GM21528 (cell line): ENCODE data around the gene ANGPTL3.
"Not testable (repeated sequence)": the region's sequence is repeated elsewhere in the genome, so short reads cannot be mapped to it uniquely, and the experiment has no call there.

Experiments used
- ATAC-seq: cut with Tn5 transposase; IDR thresholded peaks from one replicate; pipeline ENCODE4 v1.9.1; 2021; ENCODE audit warnings: mild to moderate bottlenecking, moderate library complexity; ENCODE audit not compliant: unreplicated experiment, low FRiP score

Gene ANGPTL3

GRCh38 chr1:62597281-62597680 is at the start of gene ANGPTL3:
Gene ANGPTL3, plus strand, starts transcription at chr1:62597520. Its CDS starts 47 bp downstream, at chr1:62597567.
- no peak for ATAC-seq

DNA sequence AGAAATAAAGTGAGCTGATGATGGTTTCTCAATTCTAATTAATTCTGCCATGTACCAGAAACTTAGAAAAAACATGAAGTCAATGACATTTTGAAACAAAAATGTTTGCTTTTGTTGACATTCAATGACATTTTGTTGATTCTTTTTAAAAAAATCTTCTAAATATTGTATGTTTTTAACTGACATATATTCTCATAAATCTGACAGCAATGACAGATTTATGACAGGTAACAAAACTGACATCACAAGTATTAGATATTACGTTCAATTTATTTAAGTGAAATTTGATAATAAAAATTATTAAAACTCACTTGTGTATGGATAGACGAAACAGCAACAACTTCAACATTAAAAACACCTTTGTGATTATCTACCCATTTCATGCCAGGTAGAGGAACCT is 36.0 kb upstream of the ANGPTL3 start:
- no peak for ATAC-seq

- not testable (repeated sequence) for ATAC-seq
Measured at GRCh38 chr1:62567182-62567581, 30.1 kb upstream of the ANGPTL3 start.

DNA sequence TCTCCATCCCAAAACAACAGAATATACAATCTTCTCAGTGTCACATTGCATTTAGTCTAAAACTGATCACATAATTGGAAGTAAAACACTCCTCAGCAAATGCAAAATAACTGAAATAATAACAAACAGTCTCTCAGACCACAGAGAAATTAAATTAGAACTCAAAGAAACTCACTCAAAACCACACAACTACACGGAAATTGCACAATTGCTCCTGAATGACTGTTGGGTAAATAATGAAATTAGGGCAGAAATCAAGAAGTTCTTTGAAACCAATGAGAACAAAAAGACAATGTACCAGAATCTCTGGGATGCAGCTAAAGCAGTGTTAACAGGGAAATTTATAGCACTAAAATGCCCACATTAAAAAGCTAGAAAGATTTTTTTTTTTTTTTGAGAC is 29.4 kb upstream of the ANGPTL3 start:
- not testable (repeated sequence) for ATAC-seq

DNA sequence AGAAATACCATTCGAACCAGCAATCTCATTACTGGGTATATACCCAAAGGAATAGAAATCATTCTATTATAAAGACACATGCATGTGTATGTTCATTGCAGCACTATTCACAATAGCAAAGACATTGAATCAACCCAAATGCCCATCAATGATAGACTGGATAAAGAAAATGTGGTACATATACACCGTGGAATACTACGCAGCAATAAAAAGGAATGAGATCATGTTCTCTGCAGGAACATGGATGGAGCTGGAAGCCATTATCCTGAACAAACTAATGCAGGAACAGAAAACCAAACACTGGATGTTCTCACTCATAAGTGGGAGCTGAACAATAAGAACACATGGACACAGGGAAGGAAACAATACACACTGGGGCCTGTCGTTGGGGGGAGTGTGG is 25.8 kb upstream of the ANGPTL3 start:
- ATAC-seq, result not testable (repeated sequence)

GRCh38 chr1:62572476-62572875 is 24.8 kb upstream of the ANGPTL3 start:
- ATAC-seq, result no peak

DNA sequence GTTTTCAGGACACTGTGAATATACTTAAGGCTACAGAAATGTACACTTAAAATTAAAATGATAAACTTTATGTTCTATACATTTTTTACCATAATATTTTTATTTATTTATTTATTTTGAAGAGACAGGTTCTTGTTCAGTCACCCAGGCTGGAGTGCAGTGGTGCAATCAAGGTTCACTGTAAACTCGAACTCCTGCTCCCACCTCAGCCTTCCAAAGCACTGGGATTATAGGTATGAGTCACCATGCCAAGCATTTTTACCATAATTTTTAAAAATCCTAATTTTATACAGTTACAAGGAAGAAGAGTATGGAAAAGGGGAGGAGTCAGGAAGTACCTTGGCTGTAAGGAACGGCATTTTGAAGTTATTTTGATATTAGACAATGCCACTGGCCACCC is 23.6 kb upstream of the ANGPTL3 start:
- no peak for ATAC-seq

DNA sequence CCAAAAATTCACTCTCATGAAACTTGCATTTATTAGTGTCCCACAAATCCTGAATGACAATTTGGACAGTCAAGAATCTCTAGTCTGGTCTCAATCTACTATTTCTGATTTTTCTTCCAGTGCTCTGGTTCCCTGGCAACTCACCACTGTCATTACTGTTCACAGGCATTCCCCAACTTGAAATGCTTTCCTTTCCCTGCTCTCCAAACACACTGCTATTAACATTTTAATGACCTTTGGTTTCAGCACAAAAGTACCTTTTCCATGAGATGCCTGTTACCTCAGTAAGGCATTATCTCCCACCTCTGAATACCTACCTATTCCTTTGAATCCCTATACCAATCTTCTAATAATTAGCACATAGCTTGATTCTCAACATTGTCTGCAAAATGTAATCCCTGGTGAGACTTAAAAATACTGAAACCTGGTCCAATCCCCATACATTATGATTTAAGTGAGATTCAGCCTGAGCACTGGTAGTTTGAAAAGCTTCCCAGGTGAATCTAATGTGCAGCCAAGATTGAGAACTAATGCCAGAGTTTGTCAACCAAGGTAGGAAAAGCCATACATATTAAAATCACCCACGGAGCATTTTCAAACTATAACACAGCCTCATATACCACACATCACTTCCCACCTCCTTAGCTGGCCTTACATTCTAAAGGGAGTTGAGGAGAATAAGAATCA is 11.7 kb upstream of the ANGPTL3 start:
- no peak for ATAC-seq

DNA sequence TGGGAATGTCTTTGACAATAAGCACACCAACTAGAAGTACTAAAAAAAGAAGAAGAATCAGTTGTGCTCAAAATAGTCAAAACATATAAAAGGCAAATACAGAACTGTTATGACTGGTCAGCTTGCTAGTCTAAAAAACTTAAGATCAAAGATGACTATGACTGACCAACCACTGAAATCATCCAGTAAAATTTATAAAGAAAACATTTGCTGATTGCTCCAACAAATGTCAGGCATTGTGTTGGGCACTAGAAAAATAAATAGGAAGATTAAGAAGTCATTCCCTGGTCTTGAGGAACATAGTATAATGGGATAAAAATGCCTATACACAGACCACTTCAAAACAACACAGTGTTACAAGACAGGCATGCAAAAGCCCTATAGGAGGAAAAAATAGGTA is 9.3 kb upstream of the ANGPTL3 start:
- ATAC-seq, result no peak

DNA sequence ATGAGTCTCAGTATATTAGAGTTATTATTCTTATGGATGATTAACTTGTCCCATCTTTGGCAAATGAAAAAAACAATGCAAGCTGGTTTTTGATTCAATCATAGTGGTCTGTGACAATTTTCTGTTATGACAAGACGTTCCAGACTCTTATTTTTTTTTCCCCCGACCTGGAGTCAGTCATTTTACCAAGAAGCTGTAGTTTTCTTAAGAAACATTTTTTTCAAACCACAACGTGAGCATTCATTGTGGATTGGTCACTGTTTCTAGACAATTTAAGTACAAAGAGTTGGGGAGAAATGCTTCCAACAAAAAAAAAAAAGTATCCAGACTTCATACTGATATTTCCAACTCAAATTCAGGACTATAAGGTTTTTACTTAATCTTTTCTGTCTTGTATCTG is 8.0 kb upstream of the ANGPTL3 start:
- no peak for ATAC-seq

DNA sequence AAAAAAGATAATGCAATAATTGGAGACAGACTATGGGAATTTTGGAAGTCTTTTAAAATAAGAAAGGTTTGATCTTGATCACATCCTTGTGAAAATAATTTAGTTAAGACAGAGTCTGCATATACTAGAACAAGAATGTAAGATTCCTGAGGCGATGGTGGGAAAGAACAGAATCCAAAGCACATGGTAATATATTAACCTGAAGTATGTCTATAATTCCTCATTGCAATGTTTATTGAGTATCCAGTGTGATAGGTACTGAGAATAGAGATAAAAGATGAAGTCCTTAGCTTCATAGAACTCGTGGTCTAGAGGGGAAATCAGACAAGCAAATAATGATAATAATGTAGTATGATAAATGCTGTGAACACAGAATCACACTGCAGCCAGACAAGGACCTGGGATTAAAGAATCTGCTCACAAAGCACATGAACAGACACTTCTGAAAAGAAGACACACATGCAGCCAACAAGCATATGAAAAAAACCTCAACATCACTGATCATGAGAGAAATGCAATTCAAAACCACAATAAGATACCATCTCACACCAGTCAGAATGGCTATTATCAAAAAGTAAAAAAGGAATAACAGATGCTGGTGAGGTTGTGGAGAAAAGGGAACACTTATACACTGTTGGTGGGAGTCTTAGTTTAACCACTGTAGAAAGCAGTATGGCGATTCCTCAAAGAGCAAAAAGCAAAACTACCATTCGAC is 6.9 kb upstream of the ANGPTL3 start:
- no peak for ATAC-seq

DNA sequence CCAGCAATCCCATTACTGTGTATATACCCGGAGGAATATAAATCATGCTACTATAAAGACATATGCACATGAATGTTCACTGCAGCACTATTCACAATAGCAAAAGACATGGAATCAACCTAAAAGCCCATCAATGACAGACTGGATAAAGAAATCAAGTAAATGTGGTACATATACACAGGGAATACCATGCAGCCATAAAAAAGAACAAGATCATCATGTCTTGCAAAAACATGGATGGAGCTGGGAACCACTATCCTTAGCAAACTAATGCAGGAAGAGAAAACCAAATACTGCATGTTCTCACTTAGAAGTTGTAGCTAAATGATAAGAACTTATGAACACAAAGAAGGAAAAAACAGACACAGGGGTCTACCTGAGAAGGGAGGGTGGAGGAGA is 6.4 kb upstream of the ANGPTL3 start:
- ATAC-seq, result no peak

DNA sequence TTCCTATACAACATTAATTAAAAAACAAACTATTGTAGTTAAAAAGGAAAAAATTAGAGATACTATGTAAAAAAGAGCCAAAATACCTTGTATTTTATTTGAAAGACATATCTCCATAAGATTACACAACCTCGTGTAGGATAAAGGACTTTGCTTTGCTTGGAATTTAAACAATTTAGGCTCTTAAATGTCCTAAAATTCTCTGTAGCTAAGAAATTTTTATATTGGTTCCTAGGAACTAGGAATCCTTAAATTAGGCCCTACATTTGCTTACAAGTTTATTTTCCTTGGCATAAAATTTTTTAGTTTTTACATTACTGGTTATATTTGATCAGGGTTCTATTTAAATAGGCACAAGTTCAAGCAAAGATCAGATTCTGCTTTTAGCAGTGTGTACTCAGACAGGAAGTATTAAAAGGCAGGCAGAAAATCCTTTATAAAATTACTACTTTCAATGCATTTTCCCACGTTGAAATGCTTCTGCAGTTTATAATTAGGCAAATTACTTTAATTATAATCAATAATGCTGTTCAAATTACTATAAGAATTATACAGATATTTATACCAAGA is 3.4 kb upstream of the ANGPTL3 start:
- no peak for ATAC-seq

GRCh38 chr1:62595647-62596046 is 1.7 kb upstream of the ANGPTL3 start:
- no peak for ATAC-seq

GRCh38 chr1:62599044-62599443 is 1.7 kb downstream of the ANGPTL3 start:
- ATAC-seq, result no peak

- ATAC-seq, result no peak
Measured at GRCh38 chr1:62601457-62601856, 4.1 kb downstream of the ANGPTL3 start.

- ATAC-seq, result no peak
Measured at GRCh38 chr1:62608905-62609304, 11.6 kb downstream of the ANGPTL3 start.

GRCh38 chr1:62610588-62610987 is 13.3 kb downstream of the ANGPTL3 start:
- not testable (repeated sequence) for ATAC-seq

DNA sequence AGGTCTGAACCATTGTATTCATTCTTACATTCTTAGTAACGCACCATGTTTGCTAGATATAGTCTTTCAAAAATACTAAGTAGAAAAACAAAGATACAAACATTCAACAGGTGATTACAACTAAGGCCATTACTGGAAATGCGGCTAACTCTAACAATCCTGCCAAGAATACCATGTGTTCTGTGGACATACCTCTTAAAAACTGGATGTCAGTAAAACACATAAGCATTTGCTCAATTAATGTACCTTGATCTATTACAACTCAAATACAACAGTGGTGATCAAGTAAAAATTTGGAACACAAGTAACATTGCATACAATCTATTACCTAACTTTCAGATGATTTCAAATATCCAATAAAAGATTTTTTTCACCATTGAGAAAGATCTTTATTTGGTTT is 15.4 kb downstream of the ANGPTL3 start:
- no peak for ATAC-seq

- ATAC-seq, result peak; percentile 97
Measured at GRCh38 chr1:62613325-62613727, 16.0 kb downstream of the ANGPTL3 start.

GRCh38 chr1:62613890-62614289 is 16.6 kb downstream of the ANGPTL3 start:
- ATAC-seq, result no peak

GRCh38 chr1:62621907-62622306 is 24.6 kb downstream of the ANGPTL3 start:
- ATAC-seq, result peak; percentile 84
